Type B pancreatic cell (in vitro differentiated cells): ENCODE data around the gene LRCOL1. TPM values are rescaled to one million over a fixed set of nuclear protein-coding genes. Genes with fewer than 3 reads are reported as not detected.

ENCODE experiments used
- DNase-seq: peaks from one replicate; pipeline ENCODE4 v3.0.0; 2021; ENCODE audit warnings: mixed read lengths; ENCODE audit not compliant: unreplicated experiment; ENCODE audit errors: extremely low spot score
- H3K27ac Mint-ChIP-seq: 2 replicates; pipeline ENCODE4 v1.8.0; 2021; ENCODE audit warnings: mild to moderate bottlenecking, mixed read lengths
- H3K27me3 Mint-ChIP-seq: 2 replicates; pipeline ENCODE4 v1.8.0; 2021; ENCODE audit warnings: mixed read lengths
- H3K36me3 Mint-ChIP-seq: 2 replicates; pipeline ENCODE4 v1.8.0; 2021; ENCODE audit warnings: mixed read lengths
- H3K4me1 Mint-ChIP-seq: one replicate; pipeline ENCODE4 v1.8.0; 2021; ENCODE audit warnings: mixed read lengths; ENCODE audit not compliant: unreplicated experiment
- H3K4me3 Mint-ChIP-seq: 2 replicates; pipeline ENCODE4 v1.8.0; 2021; ENCODE audit warnings: mild to moderate bottlenecking, mixed read lengths
- H3K9me3 Mint-ChIP-seq: 2 replicates; pipeline ENCODE4 v1.8.0; 2021; ENCODE audit warnings: mixed read lengths
- total RNA-seq: library from RNA; stranded (reverse); gene quantifications from 2 replicates; pipeline ENCODE4 v1.2.1, GENCODE V29; 2021; ENCODE audit warnings: low replicate concordance
- TF ChIP-seq, protein P1 (sequence below): fragments of 200-600 bp; sonication (generic); conservative IDR thresholded peaks from 2 replicates; pipeline ENCODE4 v1.5.0; 2021; ENCODE audit warnings: antibody characterized with exemption, mild to moderate bottlenecking

Gene LRCOL1
- total RNA-seq, 1 donor from 2014 or later = not detected

DNA sequence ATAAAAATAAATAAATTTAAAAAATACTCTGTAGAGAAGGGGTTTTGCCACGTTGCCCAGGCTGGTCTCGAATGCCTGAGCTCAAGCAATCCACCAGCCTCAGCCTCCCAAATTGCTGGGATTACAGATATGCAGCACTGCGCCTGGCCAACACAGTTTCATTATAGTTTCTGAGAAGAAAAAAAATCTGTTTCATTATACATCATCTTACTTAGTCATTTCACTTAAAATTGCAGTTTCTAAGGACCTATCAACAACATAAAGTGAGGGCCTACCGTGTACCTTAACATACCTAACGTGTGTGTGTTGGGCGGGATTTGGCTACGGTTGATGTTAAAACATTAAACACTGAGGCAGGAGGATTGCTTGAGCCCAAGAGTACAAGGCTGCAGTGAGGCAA lies 36.5 kb upstream of the LRCOL1 start:
- Mint-ChIP-seq H3K9me3 (no peaks in the 10 kb centered on the region), H3K27me3 (no peaks in the 10 kb centered on the region), H3K27ac (no peak overlapping the region), H3K36me3 (peaks cover 19% of the 10 kb centered on the region), H3K4me1 (no peaks in the 10 kb centered on the region), H3K4me3 (no peak overlapping the region)
- TF ChIP-seq, protein P1, sequence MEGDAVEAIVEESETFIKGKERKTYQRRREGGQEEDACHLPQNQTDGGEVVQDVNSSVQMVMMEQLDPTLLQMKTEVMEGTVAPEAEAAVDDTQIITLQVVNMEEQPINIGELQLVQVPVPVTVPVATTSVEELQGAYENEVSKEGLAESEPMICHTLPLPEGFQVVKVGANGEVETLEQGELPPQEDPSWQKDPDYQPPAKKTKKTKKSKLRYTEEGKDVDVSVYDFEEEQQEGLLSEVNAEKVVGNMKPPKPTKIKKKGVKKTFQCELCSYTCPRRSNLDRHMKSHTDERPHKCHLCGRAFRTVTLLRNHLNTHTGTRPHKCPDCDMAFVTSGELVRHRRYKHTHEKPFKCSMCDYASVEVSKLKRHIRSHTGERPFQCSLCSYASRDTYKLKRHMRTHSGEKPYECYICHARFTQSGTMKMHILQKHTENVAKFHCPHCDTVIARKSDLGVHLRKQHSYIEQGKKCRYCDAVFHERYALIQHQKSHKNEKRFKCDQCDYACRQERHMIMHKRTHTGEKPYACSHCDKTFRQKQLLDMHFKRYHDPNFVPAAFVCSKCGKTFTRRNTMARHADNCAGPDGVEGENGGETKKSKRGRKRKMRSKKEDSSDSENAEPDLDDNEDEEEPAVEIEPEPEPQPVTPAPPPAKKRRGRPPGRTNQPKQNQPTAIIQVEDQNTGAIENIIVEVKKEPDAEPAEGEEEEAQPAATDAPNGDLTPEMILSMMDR = no peak
- no peak for DNase-seq

DNA sequence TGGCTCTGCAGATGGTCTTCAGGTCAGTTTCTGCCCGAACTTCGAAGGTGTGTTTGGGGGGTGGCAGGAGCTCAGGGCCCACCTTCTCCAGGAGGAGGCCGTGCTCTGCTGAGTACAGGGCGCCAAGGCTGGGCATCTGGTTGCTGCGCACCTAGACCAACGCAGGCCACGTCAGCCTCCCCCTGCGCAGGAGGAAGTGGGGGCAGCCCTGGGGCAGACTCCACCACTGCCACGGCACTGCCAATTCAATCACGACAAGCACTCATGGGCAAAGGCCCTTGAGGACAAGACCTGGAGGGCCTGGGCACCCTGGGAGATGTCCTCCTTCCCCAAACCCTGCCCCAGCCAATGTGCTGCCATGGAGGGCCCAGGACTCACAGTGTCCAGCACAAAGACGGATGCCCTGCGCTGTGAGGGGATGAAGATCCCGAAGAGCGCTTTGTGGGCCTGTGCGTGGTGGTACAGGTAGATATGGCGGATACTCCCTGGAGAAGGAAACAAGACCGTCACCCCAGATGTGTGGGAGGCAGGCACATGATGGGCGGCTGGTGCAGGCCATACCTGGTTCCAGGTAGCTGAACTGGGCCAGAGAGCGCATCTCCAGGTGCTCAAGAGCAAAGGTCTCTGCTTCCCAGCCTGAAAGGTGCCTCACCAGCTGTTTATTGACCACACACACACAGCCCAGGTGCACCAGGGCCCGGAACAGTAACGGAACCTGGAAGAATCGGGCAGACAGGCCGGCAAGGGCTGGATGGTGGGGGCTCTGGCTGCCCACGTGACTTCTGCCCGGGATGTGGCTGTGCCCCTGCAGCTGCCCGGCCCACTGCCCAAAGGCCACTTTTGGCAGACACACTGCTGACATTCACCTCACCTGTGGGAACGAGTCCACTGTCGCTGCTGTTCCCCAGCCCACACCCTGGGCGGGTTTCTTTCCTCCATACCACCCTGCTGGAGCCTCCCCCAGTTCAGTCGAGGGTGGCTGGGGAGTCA lies 32.8 kb upstream of the LRCOL1 start:
- H3K4me3 Mint-ChIP-seq = no peak overlapping the region
- TF ChIP-seq, protein P1 = no peak
- H3K9me3 Mint-ChIP-seq = no peaks in the 10 kb centered on the region
- no peaks in the 10 kb centered on the region for H3K27me3 Mint-ChIP-seq
- peaks cover 19% of the 10 kb centered on the region for H3K36me3 Mint-ChIP-seq
- DNase-seq = no peak
- H3K4me1 Mint-ChIP-seq = peaks cover 6% of the 10 kb centered on the region
- no peak overlapping the region for H3K27ac Mint-ChIP-seq

DNA sequence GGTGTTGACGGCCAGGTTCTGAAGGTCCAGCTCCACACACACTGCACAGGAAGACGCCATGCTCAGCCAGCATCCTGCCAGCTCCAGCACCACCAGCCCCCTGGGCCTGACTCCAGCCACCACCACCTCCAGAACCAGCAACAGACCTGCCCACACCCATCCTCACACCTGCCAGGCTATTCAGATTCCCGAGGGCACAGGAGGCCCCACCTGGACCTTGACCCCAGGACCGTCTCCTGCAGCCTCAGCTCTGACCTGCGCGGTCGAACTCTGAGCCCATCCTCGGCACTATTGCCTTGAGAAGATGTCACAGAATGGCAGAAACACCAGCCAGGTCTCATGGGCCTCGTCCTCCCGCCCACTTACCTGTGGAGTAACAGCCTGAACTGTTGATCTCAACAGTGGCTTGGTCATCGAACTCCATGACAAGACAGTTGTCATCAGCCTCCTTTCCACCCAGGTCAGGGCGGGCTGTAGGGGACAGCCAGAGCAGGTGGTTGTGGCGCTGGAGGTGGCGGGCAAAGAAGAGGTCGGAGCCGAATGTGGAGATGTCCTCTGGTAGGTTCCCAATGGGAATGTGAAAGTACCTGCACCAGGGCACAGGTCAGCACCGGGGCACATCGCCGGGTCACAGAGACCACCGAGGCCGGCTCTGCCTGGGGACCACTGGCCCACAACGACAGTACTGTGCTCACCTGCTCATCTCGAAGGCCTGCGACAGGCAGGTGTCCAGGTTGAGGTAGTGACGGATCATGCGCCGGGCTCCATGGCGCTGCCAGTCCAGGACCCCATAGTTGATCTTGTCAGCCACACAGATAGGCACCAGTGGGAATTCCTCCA lies 31.6 kb upstream of the LRCOL1 start:
- DNase-seq = no peak
- Mint-ChIP-seq H3K27ac (no peak overlapping the region), H3K36me3 (peaks cover 13% of the 10 kb centered on the region), H3K4me1 (peaks cover 6% of the 10 kb centered on the region), H3K4me3 (no peak overlapping the region), H3K9me3 (no peaks in the 10 kb centered on the region), H3K27me3 (no peaks in the 10 kb centered on the region)
- TF ChIP-seq, protein P1 = no peak

DNA sequence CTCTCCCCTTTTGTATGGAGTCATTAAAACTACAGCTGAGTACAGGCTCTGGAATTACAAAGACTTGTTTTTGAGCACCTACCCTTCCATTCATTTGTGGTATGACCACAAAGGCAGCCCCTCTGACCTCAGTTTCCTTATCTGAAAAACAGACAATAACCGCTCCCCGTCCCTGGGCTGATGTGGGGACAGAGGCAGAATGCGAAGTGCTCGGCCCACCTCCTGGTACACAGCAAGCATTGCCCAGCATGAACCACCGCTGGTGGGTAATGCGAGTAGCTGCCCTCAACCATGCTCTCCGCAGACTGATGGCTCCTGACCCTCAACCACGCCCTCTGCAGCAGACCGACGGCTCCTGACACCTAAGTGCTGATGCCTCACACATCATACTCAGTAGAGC lies 30.6 kb upstream of the LRCOL1 start:
- DNase-seq = no peak
- Mint-ChIP-seq H3K4me3 (no peak overlapping the region), H3K36me3 (peaks cover 11% of the 10 kb centered on the region), H3K27ac (no peak overlapping the region), H3K27me3 (no peaks in the 10 kb centered on the region), H3K9me3 (no peaks in the 10 kb centered on the region), H3K4me1 (peaks cover 6% of the 10 kb centered on the region)
- TF ChIP-seq, protein P1 = no peak

DNA sequence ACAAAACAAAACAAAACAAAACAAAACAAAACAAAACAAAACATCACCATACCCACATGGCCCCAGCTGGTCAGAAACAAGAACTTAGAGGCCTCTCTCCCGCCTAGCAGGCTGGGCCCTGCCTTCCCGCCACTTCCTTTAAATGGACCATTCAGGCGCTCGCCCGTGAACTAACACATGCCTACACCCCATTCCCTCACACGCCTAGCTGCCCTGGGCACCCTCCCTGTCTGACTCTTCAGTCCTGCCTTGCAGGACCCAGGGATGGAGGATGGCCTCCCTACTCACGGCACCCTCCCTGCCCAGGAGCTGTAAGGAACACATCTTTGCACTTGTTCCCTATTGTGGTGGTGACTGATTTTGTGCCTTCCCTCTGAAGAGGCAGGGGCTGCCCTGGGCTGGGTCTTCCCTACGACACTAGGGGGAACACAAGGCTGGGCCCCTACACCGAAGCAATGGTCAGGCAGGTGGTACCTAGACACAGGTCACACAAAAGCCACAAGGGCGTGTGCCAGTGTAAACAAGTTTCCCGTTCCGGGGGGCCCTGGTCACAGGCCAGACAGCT lies 29.7 kb upstream of the LRCOL1 start:
- Mint-ChIP-seq H3K9me3 (no peaks in the 10 kb centered on the region), H3K27me3 (no peaks in the 10 kb centered on the region), H3K4me3 (no peak overlapping the region), H3K27ac (no peak overlapping the region), H3K4me1 (peaks cover 6% of the 10 kb centered on the region), H3K36me3 (peaks cover 13% of the 10 kb centered on the region)
- no peak for DNase-seq
- TF ChIP-seq, protein P1 = no peak
